Thyroid gland (tissue), 4 donors: ENCODE results near the gene PTCSC3.

ENCODE experiments used
- POLR2A ChIP-seq, 2 donors: fragments of 450-650 bp; IDR thresholded peaks; one replicate each; pipeline ENCODE4 v1.6.1; 2017; ENCODE audit warnings: antibody characterized with exemption in 2 of 2, mild to moderate bottlenecking in 2 of 2, moderate library complexity in 1 of 2
- TF ChIP-seq, protein P1 (sequence below), 6 experiments: fragments of 200-600 bp in 3 of 6; fragments of 450-650 bp in 3 of 6; sonication (generic) in 3 of 6; IDR thresholded peaks; one replicate each; pipeline ENCODE4 v1.5.1; 2016 to 2019; ENCODE audit warnings: antibody characterized with exemption in 6 of 6, mild to moderate bottlenecking in 2 of 6, inconsistent platforms in 1 of 6, moderate library complexity in 1 of 6

DNA sequence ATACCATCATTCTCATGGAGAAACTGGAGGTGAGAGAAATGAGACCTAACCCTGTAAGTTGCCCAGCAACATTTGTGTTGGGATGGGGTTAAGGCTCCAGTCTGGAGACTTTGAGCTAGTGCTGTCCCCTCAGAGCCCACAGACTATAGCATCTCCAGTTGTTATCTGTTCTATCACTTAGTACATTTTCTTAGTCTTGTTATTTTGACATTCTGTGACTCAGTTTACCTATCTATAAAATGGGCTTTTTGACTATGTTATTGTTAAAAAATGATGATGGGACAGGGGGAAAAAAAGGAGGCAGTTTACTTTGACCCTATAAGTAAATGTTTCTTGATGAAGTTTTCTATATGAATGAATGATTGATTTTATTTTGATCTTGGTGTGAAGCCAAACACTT, 45.8 kb upstream of the PTCSC3 start:
- no peak for TF ChIP-seq POLR2A (IDR thresholded peaks at IDR 0.05)
- TF ChIP-seq, protein P1, sequence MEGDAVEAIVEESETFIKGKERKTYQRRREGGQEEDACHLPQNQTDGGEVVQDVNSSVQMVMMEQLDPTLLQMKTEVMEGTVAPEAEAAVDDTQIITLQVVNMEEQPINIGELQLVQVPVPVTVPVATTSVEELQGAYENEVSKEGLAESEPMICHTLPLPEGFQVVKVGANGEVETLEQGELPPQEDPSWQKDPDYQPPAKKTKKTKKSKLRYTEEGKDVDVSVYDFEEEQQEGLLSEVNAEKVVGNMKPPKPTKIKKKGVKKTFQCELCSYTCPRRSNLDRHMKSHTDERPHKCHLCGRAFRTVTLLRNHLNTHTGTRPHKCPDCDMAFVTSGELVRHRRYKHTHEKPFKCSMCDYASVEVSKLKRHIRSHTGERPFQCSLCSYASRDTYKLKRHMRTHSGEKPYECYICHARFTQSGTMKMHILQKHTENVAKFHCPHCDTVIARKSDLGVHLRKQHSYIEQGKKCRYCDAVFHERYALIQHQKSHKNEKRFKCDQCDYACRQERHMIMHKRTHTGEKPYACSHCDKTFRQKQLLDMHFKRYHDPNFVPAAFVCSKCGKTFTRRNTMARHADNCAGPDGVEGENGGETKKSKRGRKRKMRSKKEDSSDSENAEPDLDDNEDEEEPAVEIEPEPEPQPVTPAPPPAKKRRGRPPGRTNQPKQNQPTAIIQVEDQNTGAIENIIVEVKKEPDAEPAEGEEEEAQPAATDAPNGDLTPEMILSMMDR (IDR thresholded peaks at IDR 0.05), result no peak
